ENCODE results near the gene FALEC.
A peak's percentile ranks its signal among the peaks of the same experiment; 100 is the strongest.

The FALEC gene

GRCh38 chr1:150512846-150513245, 2.7 kb upstream of the FALEC start:
- no peak for DNase-seq

GRCh38 chr1:150513351-150513791, 2.2 kb upstream of the FALEC start:
- no peak for DNase-seq

- DNase-seq = no peak
Measured at GRCh38 chr1:150514260-150514659, 1.3 kb upstream of the FALEC start.

GRCh38 chr1:150514913-150515327, 632 bp upstream of the FALEC start:
- no peak for DNase-seq

- DNase-seq = peak; percentile 61
Measured at GRCh38 chr1:150516050-150516591, 569 bp downstream of the FALEC start.

GRCh38 chr1:150516616-150517015, 1.1 kb downstream of the FALEC start:
- no peak for DNase-seq

- no peak for DNase-seq
Measured at GRCh38 chr1:150521196-150521968, 5.8 kb downstream of the FALEC start.

GRCh38 chr1:150525348-150525747, 9.8 kb downstream of the FALEC start:
- no peak for DNase-seq

GRCh38 chr1:150528196-150528595, 12.6 kb downstream of the FALEC start:
- no peak for DNase-seq

- DNase-seq = no peak
Measured at GRCh38 chr1:150529017-150529416, 13.5 kb downstream of the FALEC start.

GRCh38 chr1:150530491-150531159, 15.1 kb downstream of the FALEC start:
- no peak for DNase-seq

GRCh38 chr1:150532860-150533259, 17.3 kb downstream of the FALEC start:
- no peak for DNase-seq

- no peak for DNase-seq
Measured at GRCh38 chr1:150534002-150534401, 18.4 kb downstream of the FALEC start.

GRCh38 chr1:150535511-150536287, 20.1 kb downstream of the FALEC start:
- DNase-seq = no peak

- DNase-seq = no peak
Measured at GRCh38 chr1:150536836-150537731, 21.5 kb downstream of the FALEC start.

- no peak for DNase-seq
Measured at GRCh38 chr1:150537732-150538684, 22.5 kb downstream of the FALEC start.

GRCh38 chr1:150543500-150544143, 28.1 kb downstream of the FALEC start:
- no peak for DNase-seq

GRCh38 chr1:150544204-150544603, 28.7 kb downstream of the FALEC start:
- no peak for DNase-seq

GRCh38 chr1:150545486-150546032, 30.0 kb downstream of the FALEC start:
- no peak for DNase-seq

- no peak for DNase-seq
Measured at GRCh38 chr1:150546294-150546937, 30.9 kb downstream of the FALEC start.
